Tibial nerve (tissue), 4 donors: Measurements from ENCODE around the gene NOTCH4.

ENCODE experiments used
- EP300 ChIP-seq, 2 donors: sonication (generic); formaldehyde crosslinking; IDR thresholded peaks; one replicate each; pipeline ENCODE4 v1.6.1; 2017; ENCODE audit warnings: antibody characterized with exemption in 2 of 2, mild to moderate bottlenecking in 1 of 2
- POLR2A ChIP-seq, 2 donors: fragments of 450-650 bp; IDR thresholded peaks; one replicate each; pipeline ENCODE4 v1.6.1; 2017; ENCODE audit warnings: antibody characterized with exemption in 2 of 2, mild to moderate bottlenecking in 2 of 2, moderate library complexity in 2 of 2
- TF ChIP-seq, protein P1 (sequence below), 5 experiments: fragments of 200-600 bp in 3 of 5; fragments of 450-650 bp in 2 of 5; sonication (generic) in 3 of 5; IDR thresholded peaks; one replicate each; pipeline ENCODE4 v1.5.1; 2016 to 2019; ENCODE audit warnings: antibody characterized with exemption in 5 of 5, mild to moderate bottlenecking in 3 of 5, moderate library complexity in 2 of 5

GRCh38 chr6:32194388-32194787, 29.5 kb downstream of the NOTCH4 start:
- TF ChIP-seq, protein P1, sequence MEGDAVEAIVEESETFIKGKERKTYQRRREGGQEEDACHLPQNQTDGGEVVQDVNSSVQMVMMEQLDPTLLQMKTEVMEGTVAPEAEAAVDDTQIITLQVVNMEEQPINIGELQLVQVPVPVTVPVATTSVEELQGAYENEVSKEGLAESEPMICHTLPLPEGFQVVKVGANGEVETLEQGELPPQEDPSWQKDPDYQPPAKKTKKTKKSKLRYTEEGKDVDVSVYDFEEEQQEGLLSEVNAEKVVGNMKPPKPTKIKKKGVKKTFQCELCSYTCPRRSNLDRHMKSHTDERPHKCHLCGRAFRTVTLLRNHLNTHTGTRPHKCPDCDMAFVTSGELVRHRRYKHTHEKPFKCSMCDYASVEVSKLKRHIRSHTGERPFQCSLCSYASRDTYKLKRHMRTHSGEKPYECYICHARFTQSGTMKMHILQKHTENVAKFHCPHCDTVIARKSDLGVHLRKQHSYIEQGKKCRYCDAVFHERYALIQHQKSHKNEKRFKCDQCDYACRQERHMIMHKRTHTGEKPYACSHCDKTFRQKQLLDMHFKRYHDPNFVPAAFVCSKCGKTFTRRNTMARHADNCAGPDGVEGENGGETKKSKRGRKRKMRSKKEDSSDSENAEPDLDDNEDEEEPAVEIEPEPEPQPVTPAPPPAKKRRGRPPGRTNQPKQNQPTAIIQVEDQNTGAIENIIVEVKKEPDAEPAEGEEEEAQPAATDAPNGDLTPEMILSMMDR (IDR thresholded peaks at IDR 0.05) = no peak
- TF ChIP-seq POLR2A (IDR thresholded peaks at IDR 0.05) = no peak
- no peak for TF ChIP-seq EP300 (IDR thresholded peaks at IDR 0.05)
